ENCODE data around the gene ZNF547.
"Not testable (repeated sequence)": the region's sequence is repeated elsewhere in the genome, so short reads cannot be mapped to it uniquely, and the experiment has no call there.

ZNF547 gene

GRCh38 chr19:57374647-57375046, 11.3 kb downstream of the ZNF547 start:
- DNase-seq (ENCODE audit: low read depth) = not testable (repeated sequence)

- no peak for DNase-seq (ENCODE audit: low read depth)
Measured at GRCh38 chr19:57376151-57376550, 12.8 kb downstream of the ZNF547 start.

GRCh38 chr19:57377498-57378146, 14.3 kb downstream of the ZNF547 start:
- DNase-seq (ENCODE audit: low read depth) = no peak

GRCh38 chr19:57380923-57381322, 17.6 kb downstream of the ZNF547 start:
- no peak for DNase-seq (ENCODE audit: low read depth)

GRCh38 chr19:57382806-57383488, 19.6 kb downstream of the ZNF547 start:
- no peak for DNase-seq (ENCODE audit: low read depth)

GRCh38 chr19:57389194-57389729, 25.9 kb downstream of the ZNF547 start:
- DNase-seq (ENCODE audit: low read depth) = no peak

- peak; percentile 96 for DNase-seq (ENCODE audit: low read depth)
Measured at GRCh38 chr19:57389730-57390598, 26.6 kb downstream of the ZNF547 start, which contains the start of gene ZNF548. ZNF548 (plus strand) TSS chr19:57389854; CDS start chr19:57390100, 246 bp downstream.

- DNase-seq (ENCODE audit: low read depth) = no peak
Measured at GRCh38 chr19:57395710-57396109, 32.4 kb downstream of the ZNF547 start.

- DNase-seq (ENCODE audit: low read depth) = no peak
Measured at GRCh38 chr19:57398868-57399267, 35.5 kb downstream of the ZNF547 start.

GRCh38 chr19:57403737-57404563, 40.6 kb downstream of the ZNF547 start:
- no peak for DNase-seq (ENCODE audit: low read depth)

- no peak for DNase-seq (ENCODE audit: low read depth)
Measured at GRCh38 chr19:57406516-57407123, 43.3 kb downstream of the ZNF547 start.

GRCh38 chr19:57410877-57411671, 47.7 kb downstream of the ZNF547 start, which contains the start of gene ZNF17:
ZNF17 (plus strand) TSS chr19:57411161; CDS start chr19:57413616, 2,455 bp downstream.
- DNase-seq (ENCODE audit: low read depth) = peak; percentile 83

- DNase-seq (ENCODE audit: low read depth) = no peak
Measured at GRCh38 chr19:57419439-57419838, 56.1 kb downstream of the ZNF547 start.

- no peak for DNase-seq (ENCODE audit: low read depth)
Measured at GRCh38 chr19:57421037-57421436, 57.7 kb downstream of the ZNF547 start.
